HG02610 (cell line): ENCODE data around the gene CIAPIN1.

Source experiments
- ATAC-seq: cut with Tn5 transposase; IDR thresholded peaks from one replicate; pipeline ENCODE4 v1.9.1; 2021; ENCODE audit warnings: mild to moderate bottlenecking, moderate library complexity; ENCODE audit not compliant: unreplicated experiment

CIAPIN1 gene

GRCh38 chr16:57447186-57447962 is at the start of gene CIAPIN1, which contains the start of gene COQ9:
TSS of gene CIAPIN1 (minus strand) at chr16:57447385. CDS start at chr16:57440928, 6,457 bp downstream.
TSS of gene COQ9 (plus strand) at chr16:57447479. CDS start at chr16:57447506, 27 bp downstream.
- peak; percentile 99 for ATAC-seq

GRCh38 chr16:57493767-57494166 is 46.6 kb upstream of the CIAPIN1 start:
- ATAC-seq, result no peak

- ATAC-seq, result no peak
These were observed 42.0 kb upstream of the CIAPIN1 start for GRCh38 chr16:57489229-57489628.

- no peak for ATAC-seq
These were observed 40.0 kb upstream of the CIAPIN1 start for GRCh38 chr16:57486858-57487834.

GRCh38 chr16:57485916-57486857 is 39.0 kb upstream of the CIAPIN1 start, which contains the start of gene DOK4:
TSS of gene DOK4 (minus strand) at chr16:57486493. CDS start at chr16:57479507, 6,986 bp downstream.
- ATAC-seq, result peak; percentile 83

GRCh38 chr16:57485091-57485915 is 38.1 kb upstream of the CIAPIN1 start:
- ATAC-seq, result no peak

GRCh38 chr16:57484515-57485005 is 37.4 kb upstream of the CIAPIN1 start:
- ATAC-seq, result no peak

- ATAC-seq, result no peak
These were observed 36.7 kb upstream of the CIAPIN1 start for GRCh38 chr16:57483725-57484514.

GRCh38 chr16:57482845-57483545 is 35.8 kb upstream of the CIAPIN1 start:
- no peak for ATAC-seq

GRCh38 chr16:57481421-57481820 is 34.2 kb upstream of the CIAPIN1 start:
- no peak for ATAC-seq

- ATAC-seq, result no peak
These were observed 33.6 kb upstream of the CIAPIN1 start for GRCh38 chr16:57480754-57481230.

GRCh38 chr16:57479976-57480753 is 33.0 kb upstream of the CIAPIN1 start:
- ATAC-seq, result no peak

GRCh38 chr16:57479205-57479975 is 32.2 kb upstream of the CIAPIN1 start:
- no peak for ATAC-seq

GRCh38 chr16:57478396-57479204 is 31.4 kb upstream of the CIAPIN1 start:
- no peak for ATAC-seq

GRCh38 chr16:57477531-57478202 is 30.5 kb upstream of the CIAPIN1 start:
- ATAC-seq, result no peak
